Gastroesophageal sphincter (tissue), 4 donors: ENCODE data around the gene BMPR1A. TPM values are rescaled to one million over a fixed set of nuclear protein-coding genes. Genes with fewer than 3 reads are reported as not detected.

ENCODE experiments used
- ATAC-seq: fragments of 150-250 bp; one replicate; pipeline ENCODE4 v1.9.1; 2016; ENCODE audit warnings: mild to moderate bottlenecking, moderate library complexity
- H3K27ac ChIP-seq, 4 donors: fragments of 200-600 bp; sonication (generic) in 3 of 4; 1 replicate in 3 of 4; 2 replicates in 1 of 4; pipeline ENCODE4 v1.5.1; 2016 to 2019
- H3K27me3 ChIP-seq: fragments of 200-600 bp; sonication (generic); one replicate; pipeline ENCODE4 v1.5.1; 2019
- H3K36me3 ChIP-seq, 2 donors: fragments of 200-600 bp; sonication (generic); one replicate each; pipeline ENCODE4 v1.5.1; 2019; ENCODE audit warnings: control low read depth in 1 of 2
- H3K4me1 ChIP-seq, 3 donors: fragments of 200-600 bp; sonication (generic); 1 replicate in 2 of 3; 2 replicates in 1 of 3; pipeline ENCODE4 v1.5.1; 2016 to 2019; ENCODE audit warnings: control low read depth in 2 of 3
- H3K4me3 ChIP-seq, 2 donors: fragments of 200-600 bp; sonication (generic); one replicate each; pipeline ENCODE4 v1.5.1; 2019; ENCODE audit warnings: mild to moderate bottlenecking in 1 of 2, moderate library complexity in 1 of 2
- H3K9me3 ChIP-seq, 3 donors: fragments of 200-600 bp; sonication (generic); one replicate each; pipeline ENCODE4 v1.5.1; 2017 to 2019; ENCODE audit warnings: control low read depth in 2 of 3
- CTCF ChIP-seq, 4 experiments: fragments of 200-600 bp in 2 of 4; fragments of 450-650 bp in 2 of 4; sonication (generic) in 1 of 4; IDR thresholded peaks; one replicate each; pipeline ENCODE4 v1.5.1; 2017 to 2019; ENCODE audit warnings: antibody characterized with exemption in 4 of 4, mild to moderate bottlenecking in 2 of 4, moderate library complexity in 2 of 4
- EP300 ChIP-seq: sonication (generic); formaldehyde crosslinking; IDR thresholded peaks from one replicate; pipeline ENCODE4 v1.6.1; 2017; ENCODE audit warnings: antibody characterized with exemption, mild to moderate bottlenecking
- POLR2A ChIP-seq, 2 donors: fragments of 450-650 bp; IDR thresholded peaks; one replicate each; pipeline ENCODE4 v1.6.1; 2017; ENCODE audit warnings: antibody characterized with exemption in 2 of 2, mild to moderate bottlenecking in 2 of 2, moderate library complexity in 1 of 2
- POLR2AphosphoS5 ChIP-seq: sonication (generic); formaldehyde crosslinking; IDR thresholded peaks from one replicate; pipeline ENCODE4 v1.6.1; 2017; ENCODE audit warnings: antibody characterized with exemption
- WGBS, 2 donors: methylation state at CpG; one replicate each; pipeline ENCODE4 v1.1.5; 2018; ENCODE audit warnings: low coverage in 1 of 2; 5-methylcytosine and 5-hydroxymethylcytosine counted together
- total RNA-seq, 4 donors: library from RNA; depleted of rRNA; stranded (reverse); fragments of >200 nt; gene quantifications; one replicate each; pipeline ENCODE4 v1.1.0, GENCODE V29; 2016

Gene BMPR1A
- total RNA-seq, 4 donors from 2014 or later, result 91.5 to 121 (median 117) TPM

DNA sequence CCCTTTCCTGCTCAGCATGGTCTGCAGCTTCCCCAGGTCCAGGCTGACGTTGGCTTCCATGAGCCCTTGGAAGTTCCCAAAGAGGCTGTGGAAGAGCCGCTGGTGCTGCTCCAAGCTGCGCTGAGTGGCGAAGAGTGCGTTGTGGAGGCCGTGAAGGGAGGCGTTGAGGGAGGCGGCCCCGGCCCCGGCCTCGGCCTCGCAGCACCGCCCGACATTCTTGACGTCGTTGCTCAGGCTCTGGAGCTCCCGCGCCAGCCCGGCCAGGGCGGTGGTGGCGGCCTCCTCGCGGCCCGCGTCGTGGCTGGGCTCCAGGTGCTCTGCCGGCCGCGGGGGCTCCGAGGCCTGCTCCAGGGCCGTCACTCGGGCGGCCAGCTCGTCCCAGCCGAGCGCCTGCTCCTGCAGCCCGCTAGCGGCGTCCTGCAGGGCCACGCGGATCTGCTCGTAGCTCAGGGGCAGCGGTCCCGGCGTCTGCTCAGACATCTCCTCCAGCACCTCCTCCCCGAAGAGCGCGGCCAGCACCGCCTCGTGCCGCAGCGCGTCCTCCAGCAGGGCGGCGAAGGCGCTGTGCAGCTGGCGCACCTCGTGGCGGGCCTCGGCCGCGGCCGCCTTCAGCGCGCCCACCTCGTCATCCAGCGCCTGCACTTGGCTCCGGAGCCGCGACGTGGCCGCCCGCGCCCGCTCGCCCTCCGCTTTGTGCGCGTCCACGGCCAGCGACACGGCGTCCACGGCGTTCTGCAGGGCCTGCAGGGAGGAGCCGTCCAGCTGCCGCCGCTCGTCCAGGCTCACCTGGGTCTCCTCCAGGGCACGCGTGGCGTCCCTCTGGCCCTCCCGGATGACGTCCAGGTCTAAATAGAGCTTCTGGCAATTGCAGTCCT, 186.3 kb downstream of the BMPR1A start:
- peak overlapping the region in 1 of 4 donors; percentile 17 for H3K27ac ChIP-seq
- peak; percentile 14 for ATAC-seq
- no peak for TF ChIP-seq POLR2A (IDR thresholded peaks at IDR 0.05)
- no peak for TF ChIP-seq EP300
- TF ChIP-seq CTCF (IDR thresholded peaks at IDR 0.05), result no peak
- no peak for TF ChIP-seq POLR2AphosphoS5
- peaks cover 4% of the 10 kb centered on the region for H3K27me3 ChIP-seq
- H3K4me1 ChIP-seq, result peaks cover 0 to 65% (median 8%) of the 10 kb centered on the region in 3 donors
- peaks cover 0 to 22% of the 10 kb centered on the region in 2 donors for H3K36me3 ChIP-seq
- peak overlapping the region in 1 of 2 donors; percentile 22 for H3K4me3 ChIP-seq
- WGBS, 2 donors, result no CpG with 5 or more reads among the region's 94 CpGs
- H3K9me3 ChIP-seq, result no peaks in the 10 kb centered on the region

- TF ChIP-seq POLR2A (IDR thresholded peaks at IDR 0.05), result no peak
- TF ChIP-seq EP300, result no peak
- no peak for TF ChIP-seq CTCF (IDR thresholded peaks at IDR 0.05)
- no peak for TF ChIP-seq POLR2AphosphoS5
- no peak overlapping the region for H3K4me3 ChIP-seq
- no peaks in the 10 kb centered on the region for H3K9me3 ChIP-seq
- no peak for ATAC-seq
- no peak overlapping the region for H3K27ac ChIP-seq
- WGBS, 2 donors, result 87% methylated on average over 10 of the region's 30 CpGs; no CpG with 5 or more reads in 1 of the 2 donors
- H3K27me3 ChIP-seq, result peaks cover 4% of the 10 kb centered on the region
- peaks cover 0 to 62% (median 8%) of the 10 kb centered on the region in 3 donors for H3K4me1 ChIP-seq
- H3K36me3 ChIP-seq, result peaks cover 0 to 22% of the 10 kb centered on the region in 2 donors
Observed at GRCh38 chr10:86943316-86944030, 187.1 kb downstream of the BMPR1A start.

GRCh38 chr10:86944031-86944419, 187.6 kb downstream of the BMPR1A start:
- Histone ChIP-seq H3K9me3 (no peaks in the 10 kb centered on the region), H3K27me3 (peaks cover 4% of the 10 kb centered on the region), H3K4me1 (peaks cover 0 to 56% (median 8%) of the 10 kb centered on the region in 3 donors), H3K4me3 (no peak overlapping the region), H3K27ac (no peak overlapping the region), H3K36me3 (peaks cover 0 to 22% of the 10 kb centered on the region in 2 donors)
- ATAC-seq, result no peak
- WGBS, 2 donors, result 80% methylated on average over 1 of the region's 4 CpGs; no CpG with 5 or more reads in 1 of the 2 donors
- TF ChIP-seq POLR2A (IDR thresholded peaks at IDR 0.05) (no peak), CTCF (IDR thresholded peaks at IDR 0.05) (no peak), POLR2AphosphoS5 (no peak), EP300 (no peak)

DNA sequence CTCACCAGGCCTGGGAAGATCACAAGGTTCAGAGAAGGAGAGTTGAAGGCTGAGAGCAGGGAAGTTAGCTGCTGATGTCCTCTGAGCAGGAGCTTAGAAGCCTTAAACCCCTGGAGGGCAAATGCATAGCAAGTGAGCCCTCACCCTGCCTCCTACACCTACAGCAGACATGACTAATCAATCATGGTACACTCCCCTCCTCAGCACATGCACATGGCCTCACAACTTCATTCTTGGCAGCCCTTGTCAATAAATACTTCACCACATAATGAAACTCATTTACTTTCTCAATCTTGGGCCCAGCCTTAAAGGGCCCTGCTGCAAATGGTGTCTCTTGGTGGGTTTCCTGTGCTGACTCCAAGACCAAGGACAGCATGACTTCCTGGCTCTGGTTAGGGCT, 188.1 kb downstream of the BMPR1A start:
- Histone ChIP-seq H3K4me1 (peaks cover 0 to 52% (median 7%) of the 10 kb centered on the region in 3 donors), H3K36me3 (peaks cover 0 to 22% of the 10 kb centered on the region in 2 donors), H3K27ac (no peak overlapping the region), H3K27me3 (peaks cover 4% of the 10 kb centered on the region), H3K9me3 (no peaks in the 10 kb centered on the region), H3K4me3 (no peak overlapping the region)
- no peak for ATAC-seq
- TF ChIP-seq POLR2AphosphoS5, result no peak
- no peak for TF ChIP-seq CTCF (IDR thresholded peaks at IDR 0.05)
- TF ChIP-seq POLR2A (IDR thresholded peaks at IDR 0.05), result no peak
- no peak for TF ChIP-seq EP300
